Measurements from ENCODE around the gene RHOB. TPM values are rescaled to one million over a fixed set of nuclear protein-coding genes. Genes with fewer than 3 reads are reported as not detected.

The RHOB gene
- total RNA-seq, 1 experiment from 2014 or later = 38.9 TPM

DNA sequence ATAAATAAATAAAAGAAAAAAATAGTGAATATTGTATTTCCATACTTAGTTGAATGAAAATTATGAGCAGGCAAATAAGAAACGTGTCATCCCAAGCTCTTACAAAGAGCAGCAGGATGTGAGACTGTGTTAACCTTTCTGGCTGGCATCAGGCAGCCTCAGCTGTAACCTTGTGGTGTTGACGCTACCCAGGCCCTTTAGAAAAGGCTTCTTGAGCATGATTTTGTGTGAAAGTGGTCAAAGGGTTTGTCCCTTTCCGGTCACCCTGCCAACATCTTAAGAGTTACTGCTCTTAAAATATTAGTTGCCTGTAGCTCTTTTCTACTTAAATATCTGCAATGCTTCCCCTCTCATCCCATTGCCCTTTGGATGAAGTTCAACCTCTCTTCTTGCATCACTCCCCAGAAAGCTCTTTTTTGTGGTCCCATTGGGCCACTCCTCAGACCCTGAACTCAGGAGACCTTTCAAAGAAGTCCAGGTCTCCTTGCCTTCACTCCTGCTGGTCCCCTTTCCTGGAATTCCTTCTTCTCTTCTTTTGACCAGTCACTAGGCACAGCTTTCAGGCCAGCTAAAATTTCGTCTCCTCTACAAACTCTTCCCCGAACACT is 35.0 kb downstream of the RHOB start:
- ATAC-seq = no peak
- H3K27me3 ChIP-seq (ENCODE audit: control insufficient read depth, insufficient read depth, low read length) = no peaks in the 10 kb centered on the region
- TF ChIP-seq TCF7L2 (IDR thresholded peaks at IDR 0.05; ENCODE audit: low read depth, low read length) (no peak), POLR2AphosphoS5 (IDR thresholded peaks at IDR 0.05; ENCODE audit: low read depth, low read length) (no peak), SIN3A (IDR thresholded peaks at IDR 0.05; ENCODE audit: borderline replicate concordance, insufficient read depth, low read depth, low read length) (no peak)
- TF ChIP-seq, protein P1, sequence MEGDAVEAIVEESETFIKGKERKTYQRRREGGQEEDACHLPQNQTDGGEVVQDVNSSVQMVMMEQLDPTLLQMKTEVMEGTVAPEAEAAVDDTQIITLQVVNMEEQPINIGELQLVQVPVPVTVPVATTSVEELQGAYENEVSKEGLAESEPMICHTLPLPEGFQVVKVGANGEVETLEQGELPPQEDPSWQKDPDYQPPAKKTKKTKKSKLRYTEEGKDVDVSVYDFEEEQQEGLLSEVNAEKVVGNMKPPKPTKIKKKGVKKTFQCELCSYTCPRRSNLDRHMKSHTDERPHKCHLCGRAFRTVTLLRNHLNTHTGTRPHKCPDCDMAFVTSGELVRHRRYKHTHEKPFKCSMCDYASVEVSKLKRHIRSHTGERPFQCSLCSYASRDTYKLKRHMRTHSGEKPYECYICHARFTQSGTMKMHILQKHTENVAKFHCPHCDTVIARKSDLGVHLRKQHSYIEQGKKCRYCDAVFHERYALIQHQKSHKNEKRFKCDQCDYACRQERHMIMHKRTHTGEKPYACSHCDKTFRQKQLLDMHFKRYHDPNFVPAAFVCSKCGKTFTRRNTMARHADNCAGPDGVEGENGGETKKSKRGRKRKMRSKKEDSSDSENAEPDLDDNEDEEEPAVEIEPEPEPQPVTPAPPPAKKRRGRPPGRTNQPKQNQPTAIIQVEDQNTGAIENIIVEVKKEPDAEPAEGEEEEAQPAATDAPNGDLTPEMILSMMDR (IDR thresholded peaks at IDR 0.05) = no peak
- TF ChIP-seq, protein P2, sequence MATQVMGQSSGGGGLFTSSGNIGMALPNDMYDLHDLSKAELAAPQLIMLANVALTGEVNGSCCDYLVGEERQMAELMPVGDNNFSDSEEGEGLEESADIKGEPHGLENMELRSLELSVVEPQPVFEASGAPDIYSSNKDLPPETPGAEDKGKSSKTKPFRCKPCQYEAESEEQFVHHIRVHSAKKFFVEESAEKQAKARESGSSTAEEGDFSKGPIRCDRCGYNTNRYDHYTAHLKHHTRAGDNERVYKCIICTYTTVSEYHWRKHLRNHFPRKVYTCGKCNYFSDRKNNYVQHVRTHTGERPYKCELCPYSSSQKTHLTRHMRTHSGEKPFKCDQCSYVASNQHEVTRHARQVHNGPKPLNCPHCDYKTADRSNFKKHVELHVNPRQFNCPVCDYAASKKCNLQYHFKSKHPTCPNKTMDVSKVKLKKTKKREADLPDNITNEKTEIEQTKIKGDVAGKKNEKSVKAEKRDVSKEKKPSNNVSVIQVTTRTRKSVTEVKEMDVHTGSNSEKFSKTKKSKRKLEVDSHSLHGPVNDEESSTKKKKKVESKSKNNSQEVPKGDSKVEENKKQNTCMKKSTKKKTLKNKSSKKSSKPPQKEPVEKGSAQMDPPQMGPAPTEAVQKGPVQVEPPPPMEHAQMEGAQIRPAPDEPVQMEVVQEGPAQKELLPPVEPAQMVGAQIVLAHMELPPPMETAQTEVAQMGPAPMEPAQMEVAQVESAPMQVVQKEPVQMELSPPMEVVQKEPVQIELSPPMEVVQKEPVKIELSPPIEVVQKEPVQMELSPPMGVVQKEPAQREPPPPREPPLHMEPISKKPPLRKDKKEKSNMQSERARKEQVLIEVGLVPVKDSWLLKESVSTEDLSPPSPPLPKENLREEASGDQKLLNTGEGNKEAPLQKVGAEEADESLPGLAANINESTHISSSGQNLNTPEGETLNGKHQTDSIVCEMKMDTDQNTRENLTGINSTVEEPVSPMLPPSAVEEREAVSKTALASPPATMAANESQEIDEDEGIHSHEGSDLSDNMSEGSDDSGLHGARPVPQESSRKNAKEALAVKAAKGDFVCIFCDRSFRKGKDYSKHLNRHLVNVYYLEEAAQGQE (IDR thresholded peaks at IDR 0.05; ENCODE audit: insufficient read depth in 1 of 2, low read depth in 2 of 2, low read length in 1 of 2) = no peak
- ChIA-PET CTCF (interaction anchor here (0.7 kb wide), 1 partner anchor 18 kb away, joined by 3 read pairs; no protein-coding TSS in a partner anchor), POLR2A (interaction anchor here (0.7 kb wide), 1 partner anchor 87 kb away, joined by 5 read pairs; no protein-coding TSS in a partner anchor)
- DNase-seq (ENCODE audit: low read depth, low spot score) = no peak
- H3K9me3 ChIP-seq (ENCODE audit: control insufficient read depth, insufficient read depth, low read depth, low read length) = no peaks in the 10 kb centered on the region
- H3K36me3 ChIP-seq (ENCODE audit: control insufficient read depth, insufficient read depth, low read length) = no peaks in the 10 kb centered on the region
- H3K4me1 ChIP-seq (ENCODE audit: control insufficient read depth, insufficient read depth, low read length) = no peaks in the 10 kb centered on the region
- no peak overlapping the region for H3K4me3 ChIP-seq (ENCODE audit: low read depth in 2 of 2, low read length in 2 of 2)
- intact Hi-C loops (cut with micrococcal nuclease; ENCODE audit: unreplicated experiment) (no loop called here), in situ Hi-C loops (cut with HindIII; ENCODE audit: low pct_unique_long_range_greater_than_20kb, low sequenced_read_pairs) (no loop called here)
- no peak overlapping the region for H3K27ac ChIP-seq (ENCODE audit: low read length)
- no TSS peak for BruUV-seq (replicated peaks)

DNA sequence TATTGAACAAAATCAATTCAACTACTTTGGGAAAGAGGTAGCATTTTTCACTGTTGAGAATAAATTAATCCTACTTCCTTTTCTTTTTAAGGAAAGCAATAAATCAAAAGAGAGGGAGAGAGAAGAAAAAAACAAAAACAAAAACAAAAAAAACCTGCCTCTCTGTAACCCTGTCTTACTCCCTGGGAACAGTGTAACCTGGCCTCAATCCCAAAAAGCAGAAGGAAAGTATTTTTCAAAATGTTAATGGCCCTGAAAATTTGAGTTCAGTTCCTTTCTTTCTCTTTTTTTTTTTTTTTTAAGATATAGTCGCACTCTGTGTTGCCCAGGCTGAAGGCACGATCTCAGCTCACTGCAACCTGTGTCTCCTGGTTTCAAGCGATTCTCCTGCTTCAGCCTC is 35.9 kb downstream of the RHOB start:
- intact Hi-C loops (cut with micrococcal nuclease; ENCODE audit: unreplicated experiment) (no loop called here), in situ Hi-C loops (cut with HindIII; ENCODE audit: low pct_unique_long_range_greater_than_20kb, low sequenced_read_pairs) (no loop called here)
- CTCF ChIA-PET = interaction anchor here (0.7 kb wide), 1 partner anchor 9 kb away, joined by 6 read pairs; no protein-coding TSS in a partner anchor
- Histone ChIP-seq H3K9me3 (ENCODE audit: control insufficient read depth, insufficient read depth, low read depth, low read length) (no peaks in the 10 kb centered on the region), H3K4me3 (ENCODE audit: low read depth in 2 of 2, low read length in 2 of 2) (no peak overlapping the region), H3K27ac (ENCODE audit: low read length) (no peak overlapping the region), H3K36me3 (ENCODE audit: control insufficient read depth, insufficient read depth, low read length) (no peaks in the 10 kb centered on the region), H3K4me1 (ENCODE audit: control insufficient read depth, insufficient read depth, low read length) (no peaks in the 10 kb centered on the region; the same call in 1 of the 2 replicates), H3K27me3 (ENCODE audit: control insufficient read depth, insufficient read depth, low read length) (no peaks in the 10 kb centered on the region)
- no TSS peak for BruUV-seq (replicated peaks)
- TF ChIP-seq TCF7L2 (IDR thresholded peaks at IDR 0.05; ENCODE audit: low read depth, low read length) (no peak), POLR2AphosphoS5 (IDR thresholded peaks at IDR 0.05; ENCODE audit: low read depth, low read length) (no peak), SIN3A (IDR thresholded peaks at IDR 0.05; ENCODE audit: borderline replicate concordance, insufficient read depth, low read depth, low read length) (no peak)
- TF ChIP-seq, protein P1 (IDR thresholded peaks at IDR 0.05) = no peak
- TF ChIP-seq, protein P2 (IDR thresholded peaks at IDR 0.05; ENCODE audit: insufficient read depth in 1 of 2, low read depth in 2 of 2, low read length in 1 of 2) = no peak
- POLR2A ChIA-PET = interaction anchor here (0.7 kb wide), 1 partner anchor 86 kb away, joined by 5 read pairs; no protein-coding TSS in a partner anchor
- no peak for ATAC-seq
- DNase-seq (ENCODE audit: low read depth, low spot score) = no peak

Data from Panc1 (cell line).